ENCODE measurements around the gene ZMAT3. TPM values are rescaled to one million over a fixed set of nuclear protein-coding genes. Genes with fewer than 3 reads are reported as not detected.

Gene ZMAT3
- total and polyA plus RNA-seq, 2 of the 13 experiments (the other 11 are each of a cell fraction or from before 2014, with no cell fraction given): 11.4 to 11.7 TPM

GRCh38 chr3:179071323-179072099, at the start of gene ZMAT3 (continued):
- TF ChIP-seq RFXAP (CRISPR knock-in tag; IDR thresholded peaks at IDR 0.05; ENCODE audit: borderline replicate concordance) (0 out of 2 replicates have a peak, but pooled peaks have one; percentile 38), ZNF800 (CRISPR knock-in tag; IDR thresholded peaks at IDR 0.05) (no peak), ELF3 (CRISPR knock-in tag; IDR thresholded peaks at IDR 0.05) (peak; percentile 78), ZSCAN29 (CRISPR knock-in tag; conservative IDR thresholded peaks at IDR 0.05) (no peak), ZBTB43 (CRISPR knock-in tag; conservative IDR thresholded peaks at IDR 0.05) (peak; percentile 71; the same call in 1 of the 2 replicates), RARG (CRISPR knock-in tag; IDR thresholded peaks at IDR 0.05; ENCODE audit: low read depth) (no peak), PRDM15 (CRISPR knock-in tag; IDR thresholded peaks at IDR 0.05) (no peak), ZNF143 (CRISPR knock-in tag; IDR thresholded peaks at IDR 0.05) (no peak), ZNF574 (CRISPR knock-in tag; IDR thresholded peaks at IDR 0.05) (peak; percentile 61), YY1 (IDR thresholded peaks at IDR 0.05; ENCODE audit: insufficient read depth, insufficient replicate concordance, low read depth, low read length) (peak; percentile 60), CEBPG (CRISPR knock-in tag; IDR thresholded peaks at IDR 0.05) (no peak), ZNF773 (CRISPR knock-in tag; IDR thresholded peaks at IDR 0.05; ENCODE audit: borderline replicate concordance) (peak; percentile 88; the same call in 1 of the 2 replicates), ONECUT2 (CRISPR knock-in tag; IDR thresholded peaks at IDR 0.05) (no peak), SRF (IDR thresholded peaks at IDR 0.05; ENCODE audit: low read depth, low read length) (no peak), REST (IDR thresholded peaks at IDR 0.05; ENCODE audit: borderline replicate concordance in 1 of 2, low read depth in 1 of 2, low read length in 2 of 2) (no peak)
